Panc1 (cell line): ENCODE data around the gene ACKR4.

ENCODE experiments used
- CTCF ChIP-seq: fragments of 450-650 bp; IDR thresholded peaks from 2 replicates; pipeline ENCODE4 v1.5.1; 2017; ENCODE audit warnings: mild to moderate bottlenecking
- POLR2AphosphoS5 ChIP-seq: IDR thresholded peaks from 2 replicates; pipeline ENCODE4 v1.6.1; 2012; ENCODE audit warnings: mild to moderate bottlenecking, low read depth, low read length, moderate library complexity
- REST ChIP-seq, 2 experiments: IDR thresholded peaks; 2 replicates each; pipeline ENCODE4 v1.6.1; 2011 to 2012; ENCODE audit warnings: low read depth in 2 of 2, control low read depth in 1 of 2, low read length in 1 of 2, mild to moderate bottlenecking in 1 of 2, moderate library complexity in 1 of 2; ENCODE audit not compliant: insufficient read depth in 1 of 2

GRCh38 chr3:132556508-132557159, 40.4 kb upstream of the ACKR4 start:
- TF ChIP-seq CTCF = no peak
- no peak for TF ChIP-seq POLR2AphosphoS5
- no peak for TF ChIP-seq REST (IDR thresholded peaks at IDR 0.05; ENCODE audit: insufficient read depth in 1 of 2, low read depth in 2 of 2, low read length in 1 of 2)
